GM19468 (cell line): ENCODE measurements around the gene ZNF615.
"Not testable (repeated sequence)": the region's sequence is repeated elsewhere in the genome, so short reads cannot be mapped to it uniquely, and the experiment has no call there.

Experiments used
- ATAC-seq: cut with Tn5 transposase; IDR thresholded peaks from one replicate; pipeline ENCODE4 v1.9.1; 2021; ENCODE audit warnings: mild to moderate bottlenecking, moderate library complexity, moderate number of reproducible peaks; ENCODE audit not compliant: unreplicated experiment; ENCODE audit errors: extremely low read depth

The ZNF615 gene

DNA sequence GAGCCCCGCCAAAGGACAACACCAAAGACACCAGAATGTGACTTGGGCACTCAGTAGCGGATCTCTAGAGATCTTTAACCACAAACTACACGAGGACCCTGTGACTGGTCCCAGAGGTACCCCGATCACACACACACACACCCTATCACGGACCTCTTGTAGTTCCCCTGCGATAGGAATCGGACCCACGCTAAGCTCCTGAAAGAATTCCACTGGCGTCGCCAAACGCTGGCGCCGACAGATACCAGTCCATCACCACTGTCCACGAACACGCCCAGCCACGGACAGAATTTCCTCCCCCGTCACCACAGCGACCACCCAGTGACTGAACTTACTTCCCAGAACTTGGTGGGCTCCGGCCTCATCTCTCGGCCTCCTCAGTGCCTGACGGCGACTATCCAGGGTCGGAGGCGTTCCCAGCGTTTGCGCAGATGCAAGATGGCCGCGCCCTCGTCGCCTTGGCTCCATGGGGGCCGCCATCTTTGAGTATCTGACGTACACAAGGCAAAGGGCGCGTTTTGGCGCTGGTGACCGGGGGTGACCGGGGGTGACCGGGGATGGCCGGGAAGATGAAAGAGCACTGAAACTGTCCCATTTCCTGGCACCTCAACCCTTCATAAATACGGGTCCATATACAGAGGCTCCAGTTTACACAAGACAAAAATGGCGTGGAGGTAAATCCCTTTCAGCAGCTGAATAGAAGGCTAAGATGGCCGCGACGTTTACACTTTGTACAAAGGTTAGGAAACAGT is at the start of gene ZNF615:
TSS of gene ZNF615 (minus strand) at position 406 of the 752 bp plus-strand sequence. CDS start 4,500 bp downstream, outside the sequence.
- peak; percentile 49 for ATAC-seq

DNA sequence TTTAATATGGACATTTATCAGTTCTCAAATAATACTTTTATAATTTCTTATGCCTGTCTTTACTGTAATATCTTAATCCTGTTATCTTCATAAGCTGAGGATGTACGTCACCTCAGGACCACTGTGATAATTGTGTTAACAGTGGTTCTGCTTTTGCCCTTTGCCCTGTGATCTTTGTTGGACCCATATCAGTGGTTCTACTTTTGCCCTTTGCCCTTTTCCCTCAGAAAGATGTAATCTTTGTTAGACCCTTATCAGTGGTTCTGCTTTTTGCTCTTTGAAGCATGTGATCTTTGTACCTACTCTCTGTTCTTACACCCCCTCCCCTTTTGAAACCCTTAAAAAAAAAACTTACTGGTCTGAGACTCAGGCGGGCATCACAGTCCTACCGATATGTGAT is 48.5 kb upstream of the ZNF615 start:
- not testable (repeated sequence) for ATAC-seq

DNA sequence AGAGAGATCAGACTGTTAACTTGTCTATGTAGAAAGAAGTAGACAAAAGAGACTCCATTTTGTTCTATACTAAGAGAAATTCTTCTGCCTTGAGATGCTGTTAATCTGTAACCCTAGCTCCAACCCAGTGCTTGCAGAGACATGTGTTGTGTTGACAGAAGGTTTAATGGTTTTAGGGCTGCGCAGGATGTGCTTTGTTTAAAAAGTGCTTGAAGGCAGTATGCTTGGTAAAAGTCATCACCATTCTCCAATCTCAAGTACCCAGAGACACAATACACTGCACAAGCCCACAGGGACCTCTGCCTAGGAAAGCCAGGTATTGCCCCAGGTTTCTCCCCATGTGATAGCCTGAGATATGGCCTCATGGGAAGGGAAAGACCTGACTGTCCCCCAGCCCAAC is 43.7 kb upstream of the ZNF615 start:
- ATAC-seq = not testable (repeated sequence)

DNA sequence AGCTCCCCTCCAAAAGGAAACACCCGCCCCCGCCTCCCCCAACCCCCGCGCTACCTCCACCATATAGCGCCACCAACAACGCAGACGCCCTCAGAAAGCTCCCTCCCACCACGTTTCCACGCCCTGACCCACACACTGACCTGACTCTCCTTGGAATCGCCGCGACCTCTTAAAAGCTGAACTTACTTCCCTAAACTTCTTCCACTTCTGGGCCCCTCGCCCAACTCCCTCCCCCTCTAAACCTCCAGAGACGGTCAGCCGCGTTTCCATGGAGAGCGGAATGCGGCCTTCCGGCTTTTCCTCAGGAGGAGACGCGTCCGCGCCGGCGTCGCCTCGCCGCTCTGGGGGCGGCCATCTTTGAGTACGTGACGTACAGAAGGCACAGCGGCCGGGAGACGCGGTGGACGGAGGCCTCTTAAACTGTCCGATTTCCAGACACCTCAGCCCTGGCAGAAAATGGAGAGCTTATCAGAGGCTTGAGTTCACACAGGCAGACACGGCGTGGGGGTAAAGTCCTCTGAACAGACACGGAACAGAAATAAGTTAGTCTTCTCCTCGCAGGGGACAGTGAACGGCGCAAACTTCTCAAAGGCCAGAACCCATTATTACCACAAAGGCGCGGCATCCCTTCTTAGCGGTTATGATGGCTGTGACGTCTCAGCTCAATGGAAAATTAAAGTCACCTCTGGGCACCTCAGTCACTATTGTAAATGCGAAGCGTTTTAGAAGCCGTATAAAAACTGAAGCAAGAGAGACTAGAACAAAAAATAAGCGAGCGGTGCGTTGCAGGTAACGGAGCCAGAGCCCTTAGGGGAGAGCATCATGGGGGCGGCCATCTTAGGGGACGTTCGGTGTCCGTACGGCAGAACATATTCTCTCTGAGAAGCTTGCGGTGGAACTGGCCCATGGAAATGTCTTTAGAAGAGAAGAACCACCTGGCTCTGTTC is 40.8 kb upstream of the ZNF615 start, which contains the start of gene ZNF432:
TSS of gene ZNF432 (minus strand) at position 284 of the 947 bp plus-strand sequence. CDS start 1,970 bp downstream, outside the sequence.
- ATAC-seq = peak; percentile 51

DNA sequence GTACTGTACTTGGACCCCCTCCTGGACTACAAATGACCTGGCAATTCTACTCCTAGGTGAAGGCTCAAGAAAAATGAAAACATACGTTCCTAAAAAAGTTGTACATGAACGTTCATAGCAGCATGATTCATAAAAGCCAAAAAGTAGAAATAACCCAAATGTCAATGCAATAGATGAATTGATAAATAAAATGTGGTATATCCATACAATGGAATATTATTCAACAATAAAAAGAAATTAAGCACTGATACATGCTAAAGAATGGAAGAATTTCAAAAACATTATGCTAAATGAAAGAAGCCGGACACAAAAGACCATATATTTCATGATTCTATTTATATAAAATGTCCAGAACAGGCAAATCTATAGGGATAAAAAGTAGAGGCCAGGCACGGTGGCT is 31.2 kb upstream of the ZNF615 start:
- ATAC-seq = no peak

DNA sequence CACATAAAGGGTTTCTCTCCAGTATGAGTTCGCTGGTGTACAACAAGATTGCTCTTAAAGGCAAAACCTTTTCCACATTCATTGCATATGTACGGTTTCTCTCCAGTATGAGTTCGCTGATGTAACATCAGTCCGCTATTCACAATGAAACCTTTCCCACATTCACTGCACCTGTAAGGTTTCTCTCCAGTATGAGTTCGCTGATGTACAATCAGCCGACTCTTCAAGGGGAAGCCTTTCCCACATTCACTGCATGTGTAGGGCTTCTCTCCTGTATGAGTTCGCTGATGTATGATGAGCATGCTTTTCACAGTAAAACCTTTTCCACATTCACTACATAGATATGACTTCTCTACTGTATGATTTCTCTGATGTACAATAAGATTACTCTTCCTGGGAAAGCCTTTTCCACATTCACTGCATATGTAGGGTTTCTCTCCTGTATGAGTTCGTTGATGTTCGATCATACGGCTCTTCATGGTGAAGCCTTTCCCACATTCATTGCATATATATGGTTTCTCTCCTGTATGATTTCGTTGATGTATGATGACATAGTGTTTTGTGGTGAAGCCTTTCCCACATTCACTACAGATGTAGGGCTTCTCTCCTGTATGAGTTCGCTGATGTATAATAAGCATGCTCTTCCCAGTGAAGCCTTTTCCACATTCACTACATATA is 26.2 kb upstream of the ZNF615 start:
- no peak for ATAC-seq

DNA sequence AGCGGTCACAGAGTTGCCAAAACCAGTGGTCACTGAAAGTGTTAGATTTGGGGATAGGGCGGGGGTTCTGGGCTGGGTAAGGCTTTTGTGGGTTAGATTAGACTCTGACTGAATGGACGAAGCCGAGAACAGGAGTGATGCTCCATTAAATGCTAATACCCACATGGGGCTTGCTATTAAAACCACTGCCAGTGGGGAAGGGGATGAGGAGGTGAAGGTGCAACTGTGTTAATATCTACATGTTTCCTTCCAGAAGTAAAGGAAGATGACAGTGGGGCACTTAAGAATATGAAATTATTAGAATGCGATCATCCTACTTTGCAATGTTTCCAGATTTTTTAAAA is 20.7 kb upstream of the ZNF615 start:
- no peak for ATAC-seq

DNA sequence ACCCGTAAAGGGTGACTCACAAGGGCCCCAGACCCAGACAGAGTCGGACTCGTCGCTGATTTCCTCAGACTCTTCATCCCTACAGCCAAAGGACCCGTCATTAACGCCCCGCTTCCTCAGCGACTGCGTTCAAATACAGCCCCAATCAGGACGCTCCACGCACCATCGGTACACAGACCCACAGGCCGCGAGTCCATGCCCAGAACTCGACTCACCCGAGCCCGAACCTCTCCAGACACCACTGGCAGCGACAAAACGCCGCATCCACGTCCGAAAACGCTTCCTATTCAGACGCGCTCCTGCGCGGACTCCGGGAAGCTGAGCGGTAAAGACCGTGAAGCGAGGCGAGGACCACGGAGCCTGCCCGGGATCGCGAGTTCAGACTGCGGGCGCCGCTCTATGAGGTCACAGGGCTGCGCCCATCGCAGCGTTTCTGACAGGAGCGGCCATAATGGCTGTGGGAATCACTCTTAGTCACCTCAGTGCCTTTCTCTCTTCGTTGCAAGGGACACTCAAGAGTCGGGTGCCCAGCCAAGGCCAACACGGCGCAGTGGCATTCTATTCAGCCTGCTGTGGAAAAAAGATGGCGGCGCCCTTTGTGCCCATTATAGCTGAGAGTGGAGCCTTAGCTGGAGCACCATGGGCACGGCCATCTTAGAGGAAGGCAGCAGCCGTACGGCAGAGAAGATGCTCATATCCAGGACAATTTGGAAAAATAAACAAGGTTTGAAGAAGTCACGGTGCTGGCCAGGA is 20.2 kb upstream of the ZNF615 start, which contains the start of gene ZNF614:
TSS of gene ZNF614 (minus strand) at position 353 of the 753 bp plus-strand sequence. CDS start 2,634 bp downstream, outside the sequence.
- peak; percentile 47 for ATAC-seq

DNA sequence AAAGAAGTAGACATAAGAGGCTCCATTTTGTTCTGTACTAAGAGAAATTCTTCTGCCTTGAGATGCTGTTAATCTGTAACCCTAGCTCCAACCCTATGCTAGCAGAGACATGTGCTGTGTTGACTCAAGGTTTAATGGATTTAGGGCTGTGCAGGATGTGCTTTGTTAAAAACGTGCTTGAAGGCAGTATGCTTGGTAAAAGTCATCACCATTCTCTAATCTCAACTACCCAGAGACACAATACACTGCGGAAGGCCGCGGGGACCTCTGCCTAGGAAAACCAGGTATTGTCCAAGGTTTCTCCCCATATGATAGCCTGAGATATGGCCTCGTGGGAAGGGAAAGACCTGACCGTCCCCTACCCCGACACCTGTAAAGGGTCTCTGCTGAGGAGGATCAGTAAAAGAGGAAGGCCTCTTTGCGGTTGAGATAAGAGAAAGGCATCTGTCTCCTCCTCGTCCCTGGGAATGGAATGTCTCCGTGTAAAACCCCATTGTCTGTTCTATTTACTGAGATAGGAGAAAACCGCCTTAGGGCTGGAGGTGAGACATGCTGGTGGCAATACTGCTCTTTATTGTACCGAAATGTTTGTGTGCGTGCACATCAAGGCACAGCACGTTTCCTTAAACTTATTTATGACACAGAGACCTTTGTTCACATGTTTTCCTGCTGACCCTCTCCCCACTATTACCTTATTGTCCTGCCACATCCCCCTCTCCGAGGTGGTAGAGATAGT is 18.4 kb upstream of the ZNF615 start:
- ATAC-seq = not testable (repeated sequence)

DNA sequence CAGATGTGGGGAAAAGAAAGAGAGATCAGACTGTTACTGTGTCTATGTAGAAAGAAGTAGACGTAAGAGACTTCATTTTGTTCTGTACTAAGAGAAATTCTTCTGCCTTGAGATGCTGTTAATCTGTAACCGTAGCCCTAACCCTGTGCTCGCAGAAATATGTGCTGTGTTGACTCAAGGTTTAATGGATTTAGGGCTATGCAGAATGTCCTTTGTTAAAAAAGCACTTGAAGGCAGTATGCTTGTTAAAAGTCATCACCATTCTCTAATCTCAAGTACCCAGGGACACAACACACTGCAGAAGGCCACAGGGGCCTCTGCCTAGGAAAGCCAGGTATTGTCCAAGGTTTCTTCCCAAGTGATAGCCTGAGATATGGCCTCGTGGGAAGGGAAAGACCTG is 16.5 kb upstream of the ZNF615 start:
- not testable (repeated sequence) for ATAC-seq

DNA sequence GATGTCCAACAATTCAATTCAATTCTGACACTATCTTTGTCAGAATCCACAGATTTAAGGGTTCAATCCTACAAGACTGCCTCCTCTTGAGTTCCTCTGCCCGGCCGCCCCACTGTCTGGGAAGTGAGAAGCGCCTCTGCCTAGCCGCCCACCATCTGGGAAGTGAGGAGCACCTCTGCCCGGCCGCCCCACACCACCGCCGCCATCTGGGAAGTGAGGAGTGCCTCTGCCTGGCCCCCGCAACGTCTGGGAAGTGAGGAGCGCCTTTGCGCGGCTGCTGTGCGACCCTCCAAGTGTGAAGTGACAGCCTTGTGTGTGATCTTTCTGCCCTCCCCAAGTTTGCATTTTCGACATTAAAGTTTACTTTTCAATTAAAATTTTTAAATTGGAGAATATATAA is 14.2 kb upstream of the ZNF615 start:
- no peak for ATAC-seq

DNA sequence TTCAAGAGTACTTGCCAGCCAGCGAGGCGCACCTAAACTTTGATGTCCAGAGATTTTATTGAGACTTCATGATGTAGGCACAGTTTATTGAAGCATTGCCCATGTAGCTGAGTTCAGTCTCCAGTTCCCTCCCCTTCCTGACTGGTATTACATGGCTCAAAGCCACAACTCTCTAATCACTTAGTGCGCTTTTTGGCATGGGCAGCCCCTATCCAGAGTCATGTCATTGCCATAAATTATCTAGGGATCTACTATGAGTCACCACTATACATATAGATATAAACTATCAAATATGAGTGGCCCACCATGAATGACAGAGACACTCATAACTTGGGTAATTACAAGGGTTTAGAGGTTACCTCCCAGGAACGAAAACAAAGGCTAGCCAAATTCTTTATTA is 12.5 kb upstream of the ZNF615 start:
- no peak for ATAC-seq

DNA sequence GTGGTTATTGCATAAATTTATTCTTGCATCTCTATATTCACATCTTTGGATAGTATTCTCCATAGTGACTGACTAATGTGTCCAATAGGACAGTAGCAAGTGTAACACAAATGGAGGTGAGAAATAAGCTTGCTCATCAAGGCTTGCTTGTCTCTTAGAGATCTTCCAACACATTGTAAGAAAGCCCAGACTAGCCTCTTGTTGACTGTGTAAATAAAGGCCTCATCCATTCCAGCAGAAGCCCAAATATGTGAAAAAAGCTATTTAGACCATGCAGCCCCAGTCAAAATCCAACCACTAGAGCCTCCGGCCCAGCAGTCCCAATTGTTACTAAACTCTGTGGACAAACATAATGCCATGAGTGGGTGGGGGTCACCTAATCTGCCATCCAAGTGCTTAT is 2.7 kb upstream of the ZNF615 start:
- no peak for ATAC-seq

DNA sequence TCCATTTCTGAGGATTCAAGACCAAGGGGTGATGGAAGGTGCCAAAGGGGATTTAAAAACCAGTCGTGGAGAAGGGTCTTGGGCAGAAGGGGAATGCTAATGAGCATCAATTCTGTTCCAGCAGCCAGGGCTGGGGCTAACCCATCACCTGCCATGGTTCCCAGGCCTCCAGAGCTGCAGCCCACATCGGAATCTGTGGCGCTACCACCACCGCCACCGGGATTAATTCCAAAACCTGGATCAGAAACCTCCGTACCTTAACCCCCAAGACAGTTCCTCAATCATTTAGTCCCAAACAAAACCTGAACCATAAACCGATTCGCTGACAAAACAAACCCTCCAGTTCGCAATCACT is 583 bp downstream of the ZNF615 start:
- no peak for ATAC-seq

DNA sequence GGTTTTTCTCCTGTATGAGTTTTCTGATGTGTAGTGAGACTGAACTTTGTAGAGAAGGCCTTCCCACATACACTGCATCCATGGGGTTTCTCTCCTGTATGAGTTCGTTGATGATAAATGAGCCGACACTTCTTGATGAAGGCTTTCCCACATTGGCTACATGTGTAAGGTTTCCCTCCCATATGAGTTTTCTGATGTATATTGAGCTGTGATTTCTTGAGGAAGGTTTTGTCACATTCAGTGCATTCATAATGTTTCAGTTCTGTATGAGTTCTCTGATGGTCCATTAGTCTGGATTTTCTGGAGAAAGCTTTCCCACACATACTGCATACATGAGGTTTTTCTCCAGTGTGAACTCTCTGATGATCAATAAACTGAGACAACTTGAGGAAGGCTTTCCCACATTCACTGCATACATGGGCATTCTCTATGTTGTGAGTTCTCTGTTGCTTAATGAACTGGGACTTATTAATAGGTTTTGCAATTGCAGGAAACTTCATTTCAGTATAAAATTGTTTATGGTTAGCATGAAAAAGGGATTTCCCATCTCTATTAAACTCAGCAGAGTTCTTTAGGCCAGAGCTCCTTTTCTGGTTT is 13.9 kb downstream of the ZNF615 start:
- no peak for ATAC-seq

DNA sequence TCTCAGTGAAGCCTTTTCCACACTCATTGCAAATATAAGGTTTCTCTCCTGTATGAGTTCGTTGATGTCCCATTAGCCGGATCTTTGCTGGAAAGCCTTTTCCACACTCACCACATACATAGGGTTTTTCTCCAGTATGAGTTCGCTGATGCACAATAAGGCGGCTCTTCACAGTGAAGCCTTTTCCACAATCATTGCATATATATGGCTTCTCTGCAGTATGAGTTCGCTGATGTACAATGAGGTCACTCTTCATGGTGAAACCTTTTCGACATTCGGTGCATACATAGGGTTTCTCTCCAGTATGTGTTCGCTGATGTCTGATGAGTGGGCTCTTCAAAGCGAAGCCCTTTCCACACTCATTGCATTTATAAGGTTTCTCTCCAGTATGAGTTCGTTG is 14.6 kb downstream of the ZNF615 start:
- no peak for ATAC-seq

DNA sequence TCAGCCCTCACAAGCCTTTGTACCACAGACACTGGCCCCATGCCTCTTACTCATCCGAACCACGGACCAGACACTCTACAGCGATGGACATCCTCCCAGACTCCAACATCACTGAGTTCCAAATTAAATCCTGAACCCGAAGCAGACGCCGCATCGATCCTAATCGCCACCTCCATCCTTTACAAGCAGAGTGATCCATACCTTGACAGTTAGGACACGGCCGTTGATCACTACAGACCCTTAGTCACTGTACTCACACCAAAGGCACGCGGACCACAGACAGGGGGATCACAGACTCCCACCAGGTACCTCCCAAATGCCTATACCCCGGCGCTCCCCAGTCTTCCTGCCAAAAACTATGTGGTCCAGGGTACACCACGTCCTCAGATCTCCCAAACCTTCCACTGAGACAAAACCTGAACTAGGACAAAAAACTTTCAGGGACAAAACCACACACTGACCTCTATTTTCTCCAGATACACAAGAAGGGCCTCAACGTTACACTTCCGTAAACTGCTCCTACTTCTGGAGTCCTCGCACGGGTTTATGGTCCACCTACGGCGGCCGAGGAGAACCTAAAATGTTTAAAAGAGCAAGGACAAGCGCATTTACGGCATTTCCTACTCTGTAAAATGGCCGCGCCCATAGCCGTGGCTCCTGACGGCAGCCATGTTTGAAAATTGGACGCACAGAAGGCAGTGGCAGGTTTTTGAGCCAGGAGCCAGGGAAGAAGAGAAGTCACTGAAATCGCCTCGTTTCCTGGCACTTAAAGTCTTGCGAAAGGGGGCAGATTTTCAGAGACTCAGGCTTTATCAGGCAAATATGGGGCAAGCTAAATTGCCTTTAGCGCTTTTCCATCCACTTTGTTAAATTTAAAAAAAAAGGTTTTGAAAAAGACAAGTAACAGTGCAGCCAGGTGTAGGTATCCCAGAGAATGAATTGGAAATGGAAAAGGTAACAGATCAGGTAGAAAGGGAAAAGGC is 21.4 kb downstream of the ZNF615 start, which contains the start of gene ZNF350:
TSS of gene ZNF350 (minus strand) at position 532 of the 983 bp plus-strand sequence. CDS start 12,480 bp downstream, outside the sequence.
- ATAC-seq = peak; percentile 81
